NCI-H2171 (cell line): Measurements from ENCODE around the gene TPST1.
"Not testable (repeated sequence)": the region's sequence is repeated elsewhere in the genome, so short reads cannot be mapped to it uniquely, and the experiment has no call there.

ENCODE experiments used
- DNase-seq: peaks from one replicate; lab custom pipeline; 2025; lab: John Stamatoyannopoulos, UW

Gene TPST1

GRCh38 chr7:66379542-66380160 lies 174.5 kb downstream of the TPST1 start:
- DNase-seq: no peak

GRCh38 chr7:66380272-66380888 lies 175.2 kb downstream of the TPST1 start:
- DNase-seq: no peak

GRCh38 chr7:66382182-66382923 lies 177.2 kb downstream of the TPST1 start:
- not testable (repeated sequence) for DNase-seq

- DNase-seq: not testable (repeated sequence)
These were observed 180.2 kb downstream of the TPST1 start for GRCh38 chr7:66385191-66385905.

- DNase-seq: not testable (repeated sequence)
These were observed 190.0 kb downstream of the TPST1 start for GRCh38 chr7:66395128-66395571.

- not testable (repeated sequence) for DNase-seq
These were observed 190.9 kb downstream of the TPST1 start for GRCh38 chr7:66396052-66396451.

- DNase-seq: not testable (repeated sequence)
These were observed 193.7 kb downstream of the TPST1 start for GRCh38 chr7:66398841-66399240.

- DNase-seq: no peak
These were observed 194.4 kb downstream of the TPST1 start for GRCh38 chr7:66399566-66399965.

GRCh38 chr7:66400400-66400799 lies 195.3 kb downstream of the TPST1 start:
- DNase-seq: no peak

- DNase-seq: not testable (repeated sequence)
These were observed 196.0 kb downstream of the TPST1 start for GRCh38 chr7:66401126-66401525.

- not testable (repeated sequence) for DNase-seq
These were observed 196.8 kb downstream of the TPST1 start for GRCh38 chr7:66401932-66402331.

GRCh38 chr7:66403564-66403963 lies 198.4 kb downstream of the TPST1 start:
- DNase-seq: no peak

GRCh38 chr7:66409493-66409892 lies 204.4 kb downstream of the TPST1 start:
- DNase-seq: no peak
